ENCODE results near the gene SLC7A4.

Gene SLC7A4

GRCh38 chr22:20983081-20983771 lies 49.1 kb downstream of the SLC7A4 start:
- DNase-seq: no peak

GRCh38 chr22:20982563-20982882 lies 49.8 kb downstream of the SLC7A4 start:
- no peak for DNase-seq

GRCh38 chr22:20981787-20982562 lies 50.4 kb downstream of the SLC7A4 start, which contains the start of gene LZTR1:
Gene LZTR1, plus strand, starts transcription at chr22:20982297. Its CDS starts 75 bp downstream, at chr22:20982372.
- peak; percentile 65 for DNase-seq

- no peak for DNase-seq
These were observed 51.2 kb downstream of the SLC7A4 start for GRCh38 chr22:20980938-20981722.

DNA sequence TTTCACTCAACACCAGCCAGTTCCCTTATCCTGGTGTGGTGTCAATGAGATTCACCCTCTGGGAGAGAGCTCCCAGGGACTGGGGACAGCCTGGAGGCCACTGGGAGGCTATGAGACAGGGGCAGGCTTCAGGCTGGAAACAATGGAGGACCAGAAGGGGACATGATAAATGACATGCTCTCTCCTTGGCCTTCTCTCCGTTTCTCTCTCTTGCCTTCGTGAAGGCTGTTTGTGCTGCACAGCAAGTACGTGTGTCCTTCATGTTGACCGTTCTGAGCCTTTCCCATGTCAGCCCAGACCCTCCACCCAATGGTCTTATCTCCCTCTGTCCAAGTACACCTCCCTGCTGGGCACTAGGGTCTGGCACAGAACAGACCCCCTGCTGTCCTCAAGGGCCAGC lies 51.8 kb downstream of the SLC7A4 start:
- DNase-seq: no peak

GRCh38 chr22:20979940-20980453 lies 52.4 kb downstream of the SLC7A4 start:
- DNase-seq: no peak

DNA sequence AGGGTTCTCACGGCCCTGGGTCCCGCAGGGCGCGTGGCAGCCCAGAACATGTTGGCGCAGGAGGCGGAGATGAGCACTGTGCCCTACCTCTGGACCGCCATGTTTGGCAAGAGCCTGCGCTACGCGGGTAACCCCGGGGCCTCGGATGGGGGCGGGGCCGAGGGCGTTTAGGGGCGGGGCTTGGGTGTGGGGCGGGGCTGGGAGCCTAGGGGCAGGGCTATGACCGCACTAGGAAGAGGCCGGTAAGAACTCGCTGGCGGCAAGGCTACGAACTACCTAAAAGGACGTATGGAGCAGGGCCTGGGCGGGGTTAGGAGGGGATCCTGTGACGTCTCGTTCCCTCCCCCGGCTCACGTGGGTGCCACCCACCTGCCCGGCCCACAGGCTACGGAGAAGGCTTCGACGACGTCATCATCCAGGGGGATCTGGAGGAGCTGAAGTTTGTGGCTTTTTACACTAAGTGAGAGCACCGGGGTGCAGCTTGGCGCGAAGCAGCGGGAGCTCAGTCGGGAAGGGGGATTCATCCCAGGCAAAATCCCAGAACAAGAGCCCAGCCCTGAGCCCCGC lies 53.0 kb downstream of the SLC7A4 start:
- DNase-seq: peak; percentile 72
